Measurements from ENCODE around the gene POLR2F.

POLR2F gene

DNA sequence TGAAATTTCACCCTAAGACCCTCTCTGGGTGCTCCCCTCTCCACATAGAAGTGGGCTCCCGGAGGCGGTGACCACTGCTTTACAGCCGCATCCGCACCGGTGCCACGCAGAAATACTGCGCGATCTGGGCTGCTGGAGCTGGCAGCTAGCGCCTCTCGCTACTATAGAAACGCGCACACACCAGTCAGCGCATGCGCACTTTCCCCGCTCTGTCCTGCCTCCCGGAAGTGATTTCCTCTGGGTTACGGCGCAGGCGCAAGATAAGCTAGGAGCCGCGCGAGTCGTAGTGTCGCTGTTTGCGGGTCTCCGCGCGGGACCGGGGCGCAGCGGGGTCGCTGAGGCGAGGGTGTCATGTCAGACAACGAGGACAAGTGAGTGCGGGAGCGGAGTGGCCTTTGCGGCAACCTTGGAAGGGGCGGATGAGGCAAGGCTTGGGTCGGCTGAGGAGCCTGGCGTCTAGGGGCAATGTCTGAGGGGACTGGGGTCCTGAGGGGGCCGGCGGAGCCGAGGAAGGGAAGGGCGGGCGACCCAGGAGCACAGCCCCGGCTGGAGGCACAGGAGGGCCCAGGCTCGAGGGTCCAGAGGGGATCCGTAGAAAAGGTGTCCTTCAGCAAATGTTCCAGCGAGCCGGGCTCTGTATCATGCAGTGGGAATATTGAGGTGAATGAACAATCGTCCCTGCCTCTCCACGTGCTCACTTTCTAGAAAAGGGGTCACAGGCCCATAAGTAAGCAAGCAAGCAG lies at the start of gene POLR2F, which contains the start of gene C22orf23:
Gene POLR2F (plus strand): TSS at position 263 of the 743 bp plus-strand sequence. CDS start 89 bp downstream, at position 352.
Gene C22orf23 (minus strand): TSS at position 165 of the 743 bp plus-strand sequence. CDS start 452 bp downstream, outside the sequence.
- peak; percentile 94 for DNase-seq

DNA sequence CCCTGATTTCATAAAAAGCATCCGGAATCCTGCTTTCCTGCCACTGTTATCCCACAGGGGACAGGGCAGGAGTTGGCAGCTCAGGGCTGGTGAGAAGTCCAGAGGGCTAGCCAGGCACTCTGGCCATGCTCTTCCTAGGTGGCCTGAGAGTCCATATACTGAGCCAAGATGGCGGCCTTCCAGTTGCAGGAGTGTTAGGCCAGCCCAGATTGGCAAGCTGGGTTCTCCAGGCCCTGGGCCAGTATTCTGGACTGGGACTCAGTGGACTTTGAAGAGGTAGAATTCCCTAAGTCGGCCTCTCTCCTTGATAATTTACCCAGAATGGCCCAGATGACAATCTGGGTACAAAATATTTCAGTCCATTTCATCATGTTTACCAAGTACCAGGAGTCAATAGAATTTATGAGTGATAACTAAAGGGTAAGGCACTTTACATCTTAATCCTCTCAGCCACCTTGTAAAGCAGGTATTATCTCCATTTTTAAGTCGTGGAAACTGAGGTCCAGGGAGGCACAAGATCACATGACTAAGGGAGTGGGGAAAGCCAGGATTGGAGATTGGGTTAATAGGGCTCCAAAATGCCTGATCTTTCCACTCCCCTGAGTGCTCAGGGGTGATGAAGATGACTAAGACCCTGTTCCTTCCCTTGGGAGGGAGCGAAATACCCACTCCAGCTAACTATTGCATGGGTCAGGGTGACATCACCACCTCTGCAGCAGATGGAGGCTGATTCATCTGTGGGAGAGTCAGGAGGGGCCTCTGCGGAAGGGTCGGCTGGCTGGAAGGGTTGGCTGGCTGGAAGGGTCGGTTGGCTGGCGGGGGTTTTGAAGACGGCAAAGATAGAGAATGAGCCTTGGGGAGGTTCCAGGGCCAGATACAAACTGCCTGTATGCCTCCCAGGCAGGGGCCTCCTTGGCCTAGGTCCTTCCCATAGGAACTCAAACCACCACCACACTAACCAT lies 48.6 kb upstream of the POLR2F start:
- DNase-seq = peak; percentile 89

DNA sequence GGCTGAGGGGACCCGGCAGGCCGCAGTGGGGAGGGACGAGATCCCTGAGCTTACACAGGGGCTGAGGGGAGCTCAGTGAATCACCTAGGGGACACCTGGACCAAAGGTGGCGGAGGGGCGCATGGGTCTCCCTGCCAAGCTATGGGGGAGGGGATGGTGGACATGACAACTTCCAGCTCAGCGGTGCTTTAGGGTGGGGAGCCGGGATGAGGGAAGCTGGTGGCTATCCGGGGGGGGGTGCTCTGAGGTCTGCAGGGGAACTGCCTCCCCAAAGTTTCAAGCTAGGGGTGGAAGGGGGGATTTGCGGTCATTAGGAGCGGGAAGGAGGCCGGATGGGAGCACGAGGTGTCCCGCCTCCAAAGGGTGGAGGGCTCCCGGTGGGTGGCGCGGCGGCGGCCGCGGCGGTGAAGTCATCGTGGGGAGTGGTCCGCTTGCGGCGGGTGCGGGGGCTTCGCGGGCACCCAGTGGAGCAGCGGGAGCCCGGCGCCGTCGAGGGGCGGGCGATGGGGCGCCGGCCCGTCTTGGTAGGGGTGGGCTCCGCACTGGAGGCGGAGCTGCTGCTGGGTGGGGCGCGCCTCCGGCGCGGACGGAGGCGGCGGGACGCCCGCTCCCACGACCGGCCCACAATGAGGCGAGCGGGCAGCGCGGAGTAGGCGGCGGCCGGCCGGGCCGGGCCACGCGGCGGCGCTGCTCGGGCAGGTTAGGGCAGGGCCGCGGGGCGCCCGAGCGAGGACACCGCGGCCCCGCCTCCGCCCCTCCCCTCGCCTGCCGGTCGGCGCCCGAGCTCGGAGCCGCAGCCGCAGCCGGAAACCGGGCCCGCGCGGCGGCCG lies 47.8 kb upstream of the POLR2F start, which contains the start of gene MICALL1:
Gene MICALL1 (plus strand): TSS at position 764 of the 830 bp plus-strand sequence. CDS start 126 bp downstream, outside the sequence.
- peak; percentile 40 for DNase-seq

DNA sequence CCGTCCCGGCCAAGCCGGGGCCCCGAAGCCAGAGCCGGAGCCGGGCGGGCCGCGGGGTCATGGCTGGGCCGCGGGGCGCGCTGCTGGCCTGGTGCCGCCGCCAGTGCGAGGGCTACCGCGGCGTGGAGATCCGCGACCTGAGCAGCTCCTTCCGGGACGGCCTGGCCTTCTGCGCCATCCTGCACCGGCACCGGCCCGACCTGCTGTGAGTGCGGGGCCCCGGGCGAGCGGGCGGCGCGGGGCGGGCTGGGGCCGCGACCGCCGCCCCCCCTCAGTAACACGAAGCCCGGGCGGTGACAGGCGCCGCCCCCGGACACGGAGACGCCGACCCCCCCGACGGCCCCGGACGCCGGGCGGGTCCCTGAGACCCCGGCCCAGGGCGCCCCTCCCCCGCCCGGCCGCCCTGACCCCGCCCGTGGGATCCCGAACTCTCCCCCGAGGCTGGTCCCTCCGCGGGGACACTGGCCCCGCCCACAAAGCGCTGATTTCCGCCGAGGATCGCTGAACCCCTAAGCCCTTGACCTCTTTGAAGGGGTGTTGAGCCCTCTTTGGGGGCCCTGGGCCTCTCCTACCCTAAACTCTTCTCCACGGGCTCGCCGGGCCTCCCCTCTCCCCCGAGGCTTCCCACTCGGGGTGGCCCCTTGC lies 47.0 kb upstream of the POLR2F start:
- DNase-seq = no peak

DNA sequence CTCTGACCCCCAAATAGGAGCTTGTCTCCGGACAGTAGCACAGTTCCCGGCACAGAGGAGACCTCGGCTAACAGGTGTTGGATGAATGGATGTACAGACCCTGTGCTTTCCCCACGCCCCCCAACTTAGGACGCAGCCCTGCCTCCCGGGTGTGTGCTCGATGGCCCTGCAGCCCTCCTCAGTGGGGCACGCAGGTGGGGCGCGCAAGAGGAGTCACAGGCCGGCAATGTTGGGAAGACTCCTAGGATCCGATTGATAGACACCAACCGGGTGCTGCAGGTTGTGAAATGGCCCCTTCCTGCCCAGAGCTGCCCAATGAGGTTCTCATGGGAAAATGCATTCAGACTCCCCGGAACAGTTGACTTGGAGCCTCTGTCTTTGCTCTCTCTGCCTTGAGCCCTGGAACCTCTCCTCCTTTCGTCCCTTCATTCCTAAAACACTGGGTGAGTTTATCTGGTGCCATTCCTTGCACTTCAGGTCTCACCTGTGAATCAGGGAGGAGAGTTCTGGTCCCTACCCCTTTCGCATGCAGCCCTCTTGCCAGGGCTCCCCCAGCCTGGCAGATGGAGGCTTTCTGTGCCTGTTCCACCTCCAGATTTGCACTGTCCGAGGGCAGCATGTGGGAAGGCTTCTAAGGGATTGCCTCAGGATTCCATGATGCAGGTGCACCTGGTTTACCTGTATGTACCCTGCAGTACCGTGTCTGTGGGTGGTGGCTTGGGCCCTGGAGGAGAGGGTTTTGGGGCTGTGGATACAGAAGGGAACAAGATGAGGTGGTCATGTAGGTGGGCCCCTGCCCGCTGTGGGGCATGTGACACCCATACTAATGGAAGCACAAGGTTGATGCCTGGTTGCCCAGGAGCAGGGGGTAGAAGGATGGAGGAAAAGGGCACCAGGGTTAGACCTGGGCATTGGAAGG lies 46.2 kb upstream of the POLR2F start:
- DNase-seq = no peak

DNA sequence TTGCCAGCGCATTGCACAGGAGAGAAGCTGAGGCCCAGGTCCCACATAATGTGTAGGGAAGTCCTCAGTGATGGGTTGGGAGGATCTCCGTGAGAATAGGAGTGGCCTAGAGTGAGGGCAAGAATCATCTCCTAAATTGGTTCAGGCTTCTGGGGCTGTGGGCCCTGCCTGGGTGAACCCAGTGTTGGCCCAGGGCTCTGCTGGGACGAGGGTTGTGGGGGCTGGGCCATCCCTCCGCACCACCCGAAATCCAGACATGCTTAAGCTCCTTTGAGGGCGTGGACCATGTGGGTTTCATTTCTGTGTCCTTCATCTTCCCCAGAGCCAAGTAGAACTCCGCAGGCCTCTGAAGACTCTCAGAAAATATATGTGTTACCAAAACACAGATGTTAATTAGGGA lies 43.7 kb upstream of the POLR2F start:
- DNase-seq = no peak

DNA sequence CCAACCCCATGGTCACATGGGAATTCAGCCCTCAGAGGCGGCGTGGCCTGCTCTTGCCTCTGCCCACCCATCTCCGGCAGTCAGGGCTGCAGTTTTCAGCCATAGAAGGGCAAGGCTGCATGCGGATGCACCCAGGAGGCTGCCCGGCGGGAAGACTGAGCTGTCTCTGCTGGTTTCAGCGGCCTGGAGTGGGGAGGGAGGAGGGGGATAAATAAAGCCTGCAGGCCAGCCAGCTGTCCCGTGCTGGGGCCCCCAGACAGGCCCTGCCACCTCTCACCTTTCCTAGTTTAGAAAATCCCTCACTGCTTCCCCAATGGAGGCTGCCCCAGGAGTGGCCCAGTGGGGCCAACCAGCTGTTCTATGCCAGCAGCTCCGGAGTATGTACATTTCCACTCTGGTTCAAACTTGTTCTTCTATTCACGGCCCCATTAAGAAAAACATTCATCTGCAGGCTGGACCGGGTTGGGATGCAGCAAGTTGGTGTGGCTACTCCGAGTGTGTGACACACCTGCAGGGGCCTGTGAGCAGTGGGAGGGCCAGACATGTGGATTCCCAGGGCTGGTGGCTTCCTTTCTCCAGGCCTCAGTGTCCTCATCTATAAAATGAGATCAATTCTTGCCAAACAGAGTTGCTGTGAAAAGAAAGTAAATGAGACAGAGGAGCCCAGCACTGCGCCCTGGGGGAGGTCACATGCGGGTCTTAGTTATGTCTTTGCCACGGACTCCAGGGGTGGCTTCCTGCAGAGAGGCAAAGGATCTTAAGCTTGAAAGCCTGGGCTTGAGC lies 42.4 kb upstream of the POLR2F start:
- no peak for DNase-seq

GRCh38 chr22:37911697-37912096 lies 41.8 kb upstream of the POLR2F start:
- no peak for DNase-seq

DNA sequence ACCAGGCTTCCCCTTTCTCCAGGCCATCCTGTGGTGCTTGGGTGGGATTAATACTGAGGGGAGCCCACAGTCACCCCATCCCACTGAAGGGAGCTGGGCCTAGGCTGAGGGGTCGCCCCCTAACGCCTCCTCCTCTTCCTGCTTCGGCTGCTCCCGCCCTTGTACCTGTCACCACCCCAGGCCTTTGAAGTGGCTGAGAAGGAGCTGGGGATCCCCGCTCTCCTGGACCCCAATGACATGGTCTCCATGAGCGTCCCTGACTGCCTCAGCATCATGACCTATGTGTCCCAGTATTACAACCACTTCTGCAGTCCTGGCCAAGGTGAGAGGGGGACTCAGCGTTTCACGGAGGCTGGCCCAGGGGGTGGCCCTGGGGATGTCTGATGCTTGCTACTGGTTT lies 41.3 kb upstream of the POLR2F start:
- no peak for DNase-seq

DNA sequence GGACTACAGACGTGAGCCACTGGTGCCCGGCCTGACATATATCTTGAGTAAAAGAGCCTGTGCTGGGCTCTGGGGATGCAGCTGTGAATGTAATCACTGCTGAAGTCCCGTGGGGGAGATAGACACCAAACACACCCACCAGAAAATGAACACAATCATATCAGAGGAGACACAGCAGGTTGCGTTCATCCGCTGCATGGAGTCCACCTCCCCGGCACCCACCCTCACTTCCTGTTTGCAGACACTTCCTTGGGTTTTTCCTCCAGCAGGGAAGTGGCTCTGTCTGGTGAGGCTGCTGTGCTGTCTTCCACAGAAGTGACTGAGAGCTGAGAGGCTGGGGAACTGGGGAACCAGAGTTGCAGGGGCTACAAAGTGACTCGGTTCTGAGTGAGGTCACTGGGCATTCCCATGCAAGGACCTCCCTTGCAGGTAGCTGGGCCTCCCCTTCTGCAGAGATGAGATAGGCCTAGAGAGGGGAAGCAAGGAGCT lies 40.2 kb upstream of the POLR2F start:
- no peak for DNase-seq

GRCh38 chr22:37916311-37916710 lies 37.2 kb upstream of the POLR2F start:
- DNase-seq = no peak

- no peak for DNase-seq
Observed at GRCh38 chr22:37917874-37918548, 35.5 kb upstream of the POLR2F start.

GRCh38 chr22:37918580-37919270 lies 34.8 kb upstream of the POLR2F start:
- DNase-seq = no peak

DNA sequence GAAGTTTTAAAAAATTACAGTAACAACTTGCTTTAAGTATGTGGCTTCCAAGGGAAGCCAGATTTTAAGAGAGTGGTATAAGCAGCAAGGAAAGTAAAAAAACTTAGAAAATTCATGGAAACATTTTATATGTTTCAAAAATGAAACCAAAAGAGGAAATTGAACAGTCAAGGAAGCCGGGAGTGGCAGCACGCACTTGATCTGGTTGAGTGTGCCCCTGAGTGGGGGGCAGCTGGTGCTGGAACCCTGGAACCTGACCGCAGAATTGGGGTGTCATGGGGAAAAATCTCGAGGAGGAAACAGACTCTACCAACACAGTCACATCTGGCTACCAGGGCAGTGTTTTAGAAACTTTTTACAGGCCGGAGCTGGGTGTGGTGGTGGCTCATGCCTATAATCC lies 33.4 kb upstream of the POLR2F start:
- peak; percentile 81 for DNase-seq

GRCh38 chr22:37922191-37922590 lies 31.3 kb upstream of the POLR2F start:
- DNase-seq = no peak

DNA sequence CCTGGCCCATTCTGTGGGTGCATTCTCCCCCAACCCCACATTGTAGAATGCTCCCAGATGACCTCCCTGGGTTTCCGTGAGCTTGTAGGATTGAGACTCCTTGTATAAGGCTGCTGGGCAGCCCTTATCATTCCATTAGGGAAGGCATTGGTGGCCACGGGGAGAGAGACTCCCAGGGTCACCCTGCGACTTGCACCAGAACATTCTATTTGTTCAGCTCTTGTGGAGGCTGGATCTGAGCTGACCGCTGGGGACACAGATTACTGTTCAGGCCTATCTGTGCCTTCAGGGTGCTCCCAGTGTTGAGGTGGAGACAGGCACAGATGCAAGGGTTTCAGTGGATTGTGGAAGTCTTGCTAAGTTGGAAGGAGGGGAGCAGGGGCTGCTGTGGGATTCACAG lies 29.6 kb upstream of the POLR2F start:
- DNase-seq = no peak

- no peak for DNase-seq
Observed at GRCh38 chr22:37924386-37925065, 29.0 kb upstream of the POLR2F start.

DNA sequence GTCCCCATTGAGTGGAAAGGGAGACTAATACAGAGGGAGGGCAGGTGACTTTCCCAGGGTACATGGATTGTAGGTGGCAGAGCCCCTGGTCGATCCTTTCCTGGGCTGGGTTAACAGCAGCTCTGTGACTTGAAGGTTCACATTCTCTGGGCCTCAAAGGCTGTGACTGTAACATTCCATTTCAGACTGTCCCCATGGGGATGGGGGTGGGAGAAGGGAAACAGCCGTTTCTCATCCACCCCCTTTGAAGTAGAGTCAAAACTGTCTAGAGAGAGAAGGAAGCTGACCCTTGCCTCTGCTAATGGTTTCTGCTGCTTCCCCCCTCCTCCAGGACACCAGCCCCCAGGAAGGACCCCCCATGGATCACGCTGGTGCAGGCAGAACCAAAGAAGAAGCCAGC lies 28.2 kb upstream of the POLR2F start:
- no peak for DNase-seq

Measured in MV-4-11 (cell line).